ENCODE results near the gene HNRNPU. TPM values are rescaled to one million over a fixed set of nuclear protein-coding genes. Genes with fewer than 3 reads are reported as not detected.
A peak's percentile ranks its signal among the peaks of the same experiment; 100 is the strongest.

The HNRNPU gene
- total RNA-seq, 1 donor from 2014 or later = 299 TPM

- H3K27ac Mint-ChIP-seq (ENCODE audit: unreplicated experiment) = peak overlapping the region; percentile 31
- no peak for DNase-seq (ENCODE audit: extremely low spot score, unreplicated experiment)
- no peak overlapping the region for H3K4me3 Mint-ChIP-seq (ENCODE audit: unreplicated experiment)
- H3K27me3 Mint-ChIP-seq (ENCODE audit: unreplicated experiment) = no peaks in the 10 kb centered on the region
- H3K4me1 Mint-ChIP-seq (ENCODE audit: unreplicated experiment) = peaks cover 43% of the 10 kb centered on the region
- H3K36me3 Mint-ChIP-seq (ENCODE audit: unreplicated experiment) = peaks cover 41% of the 10 kb centered on the region
- no peaks in the 10 kb centered on the region for H3K9me3 Mint-ChIP-seq (ENCODE audit: unreplicated experiment)
- TF ChIP-seq, protein P1, sequence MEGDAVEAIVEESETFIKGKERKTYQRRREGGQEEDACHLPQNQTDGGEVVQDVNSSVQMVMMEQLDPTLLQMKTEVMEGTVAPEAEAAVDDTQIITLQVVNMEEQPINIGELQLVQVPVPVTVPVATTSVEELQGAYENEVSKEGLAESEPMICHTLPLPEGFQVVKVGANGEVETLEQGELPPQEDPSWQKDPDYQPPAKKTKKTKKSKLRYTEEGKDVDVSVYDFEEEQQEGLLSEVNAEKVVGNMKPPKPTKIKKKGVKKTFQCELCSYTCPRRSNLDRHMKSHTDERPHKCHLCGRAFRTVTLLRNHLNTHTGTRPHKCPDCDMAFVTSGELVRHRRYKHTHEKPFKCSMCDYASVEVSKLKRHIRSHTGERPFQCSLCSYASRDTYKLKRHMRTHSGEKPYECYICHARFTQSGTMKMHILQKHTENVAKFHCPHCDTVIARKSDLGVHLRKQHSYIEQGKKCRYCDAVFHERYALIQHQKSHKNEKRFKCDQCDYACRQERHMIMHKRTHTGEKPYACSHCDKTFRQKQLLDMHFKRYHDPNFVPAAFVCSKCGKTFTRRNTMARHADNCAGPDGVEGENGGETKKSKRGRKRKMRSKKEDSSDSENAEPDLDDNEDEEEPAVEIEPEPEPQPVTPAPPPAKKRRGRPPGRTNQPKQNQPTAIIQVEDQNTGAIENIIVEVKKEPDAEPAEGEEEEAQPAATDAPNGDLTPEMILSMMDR (IDR thresholded peaks at IDR 0.05) = no peak
Observed at GRCh38 chr1:244839656-244840055, 24.7 kb downstream of the HNRNPU start.

GRCh38 chr1:244837597-244838258 lies 26.6 kb downstream of the HNRNPU start:
- no peak for DNase-seq (ENCODE audit: extremely low spot score, unreplicated experiment)
- peak overlapping the region; percentile 100 for H3K27ac Mint-ChIP-seq (ENCODE audit: unreplicated experiment)
- TF ChIP-seq, protein P1 (IDR thresholded peaks at IDR 0.05) = no peak
- peak overlapping the region; percentile 81 for H3K4me3 Mint-ChIP-seq (ENCODE audit: unreplicated experiment)
- peaks cover 28% of the 10 kb centered on the region for H3K36me3 Mint-ChIP-seq (ENCODE audit: unreplicated experiment)
- peaks cover 47% of the 10 kb centered on the region for H3K4me1 Mint-ChIP-seq (ENCODE audit: unreplicated experiment)
- H3K27me3 Mint-ChIP-seq (ENCODE audit: unreplicated experiment) = no peaks in the 10 kb centered on the region
- no peaks in the 10 kb centered on the region for H3K9me3 Mint-ChIP-seq (ENCODE audit: unreplicated experiment)

GRCh38 chr1:244836584-244836983 lies 27.8 kb downstream of the HNRNPU start:
- Mint-ChIP-seq H3K4me1 (ENCODE audit: unreplicated experiment) (peaks cover 48% of the 10 kb centered on the region), H3K9me3 (ENCODE audit: unreplicated experiment) (no peaks in the 10 kb centered on the region), H3K4me3 (ENCODE audit: unreplicated experiment) (peak overlapping the region; percentile 81), H3K27me3 (ENCODE audit: unreplicated experiment) (no peaks in the 10 kb centered on the region), H3K27ac (ENCODE audit: unreplicated experiment) (peak overlapping the region; percentile 100), H3K36me3 (ENCODE audit: unreplicated experiment) (peaks cover 27% of the 10 kb centered on the region)
- TF ChIP-seq, protein P1 (IDR thresholded peaks at IDR 0.05) = no peak
- DNase-seq (ENCODE audit: extremely low spot score, unreplicated experiment) = no peak

GRCh38 chr1:244836135-244836521 lies 28.2 kb downstream of the HNRNPU start:
- DNase-seq (ENCODE audit: extremely low spot score, unreplicated experiment) = no peak
- Mint-ChIP-seq H3K27ac (ENCODE audit: unreplicated experiment) (peak overlapping the region; percentile 100), H3K27me3 (ENCODE audit: unreplicated experiment) (no peaks in the 10 kb centered on the region), H3K4me1 (ENCODE audit: unreplicated experiment) (peaks cover 48% of the 10 kb centered on the region), H3K9me3 (ENCODE audit: unreplicated experiment) (no peaks in the 10 kb centered on the region), H3K4me3 (ENCODE audit: unreplicated experiment) (peak overlapping the region; percentile 81), H3K36me3 (ENCODE audit: unreplicated experiment) (peaks cover 25% of the 10 kb centered on the region)
- TF ChIP-seq, protein P1 (IDR thresholded peaks at IDR 0.05) = no peak

DNA sequence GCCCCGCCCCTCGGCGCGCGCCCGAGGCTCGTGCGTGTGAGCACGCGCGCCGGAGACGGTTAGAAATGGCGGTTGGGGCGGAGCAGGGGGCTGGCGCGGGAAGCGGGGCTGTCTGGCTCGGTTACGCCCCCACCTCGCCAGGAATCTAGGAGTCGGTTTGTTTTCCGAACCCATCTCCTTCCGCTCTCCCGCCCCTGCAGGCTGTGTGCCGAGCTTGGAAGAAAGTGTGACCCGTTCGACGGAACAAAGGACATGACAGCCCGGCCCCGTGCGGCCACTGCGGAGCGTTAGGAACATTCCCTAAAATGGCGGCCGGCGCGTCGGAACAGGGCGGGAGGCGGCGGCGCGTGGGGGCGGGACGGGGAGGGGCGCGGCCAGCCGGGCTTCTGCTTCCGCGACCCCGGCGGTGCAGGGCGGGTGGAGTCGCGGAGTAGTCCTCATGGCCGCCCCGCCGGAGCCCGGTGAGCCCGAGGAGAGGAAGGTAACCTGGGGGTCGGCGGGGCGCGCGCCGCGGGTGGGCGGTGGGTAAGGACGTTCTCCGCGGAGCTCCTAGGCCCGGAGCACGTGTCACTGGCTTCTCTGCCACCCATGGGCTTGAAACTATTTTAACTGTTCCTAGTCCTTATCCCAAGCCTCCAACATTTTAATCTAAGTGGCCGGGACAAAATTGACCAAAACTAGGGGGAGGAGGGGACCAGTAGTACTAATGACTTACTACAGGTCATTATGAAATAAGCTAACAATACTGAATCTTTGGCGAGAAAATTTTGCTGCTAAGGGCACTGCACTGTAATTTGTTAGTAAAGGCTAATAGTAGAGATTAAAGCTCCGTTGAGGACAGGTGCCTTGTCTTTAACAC lies 28.8 kb downstream of the HNRNPU start, which contains the start of gene COX20:
Gene COX20 (plus strand): TSS at position 383 of the 859 bp plus-strand sequence. CDS start 57 bp downstream, at position 440.
- H3K9me3 Mint-ChIP-seq (ENCODE audit: unreplicated experiment) = no peaks in the 10 kb centered on the region
- H3K4me3 Mint-ChIP-seq (ENCODE audit: unreplicated experiment) = peak within 1 kb of the TSS; percentile 81
- H3K4me1 Mint-ChIP-seq (ENCODE audit: unreplicated experiment) = peaks cover 49% of the 10 kb centered on the region
- TF ChIP-seq, protein P1 (IDR thresholded peaks at IDR 0.05) = no peak
- H3K27me3 Mint-ChIP-seq (ENCODE audit: unreplicated experiment) = no peaks in the 10 kb centered on the region
- peaks cover 19% of the 10 kb centered on the region for H3K36me3 Mint-ChIP-seq (ENCODE audit: unreplicated experiment)
- peak within 1 kb of the TSS; percentile 100 for H3K27ac Mint-ChIP-seq (ENCODE audit: unreplicated experiment)
- DNase-seq (ENCODE audit: extremely low spot score, unreplicated experiment) = peak; percentile 93

Data from osteocyte (in vitro differentiated cells).